Neural progenitor cell (in vitro differentiated cells): ENCODE measurements around the gene MTMR12.

Experiments used
- EZH2 ChIP-seq: fragments of 200-600 bp; sonication (generic); IDR thresholded peaks from 2 replicates; pipeline ENCODE4 v1.6.1; 2017; ENCODE audit warnings: antibody characterized with exemption, mild to moderate bottlenecking, moderate library complexity
- EZH2phosphoT487 ChIP-seq: fragments of 200-600 bp; sonication (generic); IDR thresholded peaks from 2 replicates; pipeline ENCODE4 v1.6.1; 2017; ENCODE audit warnings: antibody characterized with exemption
- TF ChIP-seq, protein P1 (sequence below): fragments of 200-600 bp; sonication (generic); IDR thresholded peaks from 2 replicates; pipeline ENCODE4 v1.5.1; 2017; ENCODE audit warnings: antibody characterized with exemption, mild to moderate bottlenecking

DNA sequence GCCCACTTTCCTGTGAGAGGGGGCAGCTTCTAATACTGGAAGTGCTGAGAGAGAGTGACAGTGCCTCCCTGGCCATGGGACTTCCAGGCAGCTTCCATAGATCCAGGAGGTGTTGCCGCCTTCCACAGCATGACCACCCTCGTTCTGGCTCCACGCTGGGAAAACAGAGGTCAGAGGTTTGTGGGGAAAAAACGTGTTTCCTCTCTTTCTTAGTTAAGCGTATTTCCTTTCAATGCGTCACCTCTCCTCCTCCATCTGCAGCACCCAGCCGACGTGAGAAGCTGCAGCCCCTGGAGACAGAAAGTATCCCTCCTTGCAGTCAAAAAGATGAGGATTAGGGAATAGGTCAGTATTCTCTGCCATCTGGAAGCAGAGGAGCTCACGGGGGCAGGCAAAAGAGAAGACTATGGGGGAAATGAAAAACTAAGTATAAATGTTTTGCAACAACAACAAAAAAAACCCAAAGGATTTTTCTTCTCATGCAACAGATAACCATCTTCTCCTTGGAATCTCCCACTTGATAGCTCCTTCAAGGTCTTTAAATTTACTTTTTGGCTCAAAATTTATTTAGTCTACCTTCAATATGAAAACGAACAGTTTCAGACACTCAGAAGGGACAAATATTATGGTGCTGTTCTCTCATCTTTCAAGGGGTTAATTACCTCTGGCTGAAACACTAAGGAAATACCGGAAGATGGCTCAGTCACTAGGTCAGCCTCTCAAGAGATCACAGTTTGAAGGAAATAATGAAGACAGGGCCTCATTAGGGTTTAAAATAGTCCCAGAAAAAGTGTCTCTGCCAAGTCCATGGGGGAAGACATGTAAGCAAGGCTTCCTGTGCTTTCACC lies 38.0 kb downstream of the MTMR12 start:
- TF ChIP-seq, protein P1, sequence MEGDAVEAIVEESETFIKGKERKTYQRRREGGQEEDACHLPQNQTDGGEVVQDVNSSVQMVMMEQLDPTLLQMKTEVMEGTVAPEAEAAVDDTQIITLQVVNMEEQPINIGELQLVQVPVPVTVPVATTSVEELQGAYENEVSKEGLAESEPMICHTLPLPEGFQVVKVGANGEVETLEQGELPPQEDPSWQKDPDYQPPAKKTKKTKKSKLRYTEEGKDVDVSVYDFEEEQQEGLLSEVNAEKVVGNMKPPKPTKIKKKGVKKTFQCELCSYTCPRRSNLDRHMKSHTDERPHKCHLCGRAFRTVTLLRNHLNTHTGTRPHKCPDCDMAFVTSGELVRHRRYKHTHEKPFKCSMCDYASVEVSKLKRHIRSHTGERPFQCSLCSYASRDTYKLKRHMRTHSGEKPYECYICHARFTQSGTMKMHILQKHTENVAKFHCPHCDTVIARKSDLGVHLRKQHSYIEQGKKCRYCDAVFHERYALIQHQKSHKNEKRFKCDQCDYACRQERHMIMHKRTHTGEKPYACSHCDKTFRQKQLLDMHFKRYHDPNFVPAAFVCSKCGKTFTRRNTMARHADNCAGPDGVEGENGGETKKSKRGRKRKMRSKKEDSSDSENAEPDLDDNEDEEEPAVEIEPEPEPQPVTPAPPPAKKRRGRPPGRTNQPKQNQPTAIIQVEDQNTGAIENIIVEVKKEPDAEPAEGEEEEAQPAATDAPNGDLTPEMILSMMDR = no peak
- no peak for TF ChIP-seq EZH2
- no peak for TF ChIP-seq EZH2phosphoT487
